HEK293T (cell line): Measurements from ENCODE around the gene YBEY.

Experiments
- CTCF ChIA-PET: fragments of 350-600 bp; formaldehyde crosslinking; extraction: SDS; loops from one replicate; lab custom pipeline; 2021; ENCODE audit warnings: antibody characterized with exemption, inconsistent platforms; lab: Yijun Ruan, JAX
- POLR2A ChIA-PET: fragments of 350-600 bp; formaldehyde crosslinking; extraction: SDS; loops from one replicate; lab custom pipeline; 2020; ENCODE audit warnings: antibody characterized with exemption, inconsistent platforms; lab: Yijun Ruan, JAX
- DNase-seq: peaks from one replicate; pipeline ENCODE4 v3.0.0; 2012; ENCODE audit warnings: mixed read lengths; ENCODE audit errors: extremely low spot score
- ARNT ChIP-seq: fragments of 450-650 bp; IDR thresholded peaks from 2 replicates; pipeline ENCODE4 v1.6.1; 2017; ENCODE audit warnings: mild to moderate bottlenecking
- BHLHE40 ChIP-seq: fragments of 450-650 bp; IDR thresholded peaks from 2 replicates; pipeline ENCODE4 v1.6.1; 2016; ENCODE audit warnings: mild to moderate bottlenecking, moderate library complexity, borderline replicate concordance
- CTBP1 ChIP-seq: fragments of 450-650 bp; IDR thresholded peaks from 2 replicates; pipeline ENCODE4 v1.6.1; 2016; ENCODE audit warnings: borderline replicate concordance
- ELF4 ChIP-seq: fragments of 450-650 bp; IDR thresholded peaks from 2 replicates; pipeline ENCODE4 v1.6.1; 2017; ENCODE audit warnings: antibody characterized with exemption
- FOXA1 ChIP-seq: fragments of 450-650 bp; IDR thresholded peaks from 2 replicates; pipeline ENCODE4 v1.6.1; 2016; ENCODE audit warnings: mild to moderate bottlenecking
- FOXK2 ChIP-seq: fragments of 450-650 bp; IDR thresholded peaks from 2 replicates; pipeline ENCODE4 v1.6.1; 2016; ENCODE audit warnings: mild to moderate bottlenecking
- FOXM1 ChIP-seq: fragments of 450-650 bp; IDR thresholded peaks from 2 replicates; pipeline ENCODE4 v1.6.1; 2017; ENCODE audit warnings: mild to moderate bottlenecking, borderline replicate concordance
- HDGF ChIP-seq: fragments of 450-650 bp; IDR thresholded peaks from 2 replicates; pipeline ENCODE4 v1.6.1; 2017; ENCODE audit warnings: antibody characterized with exemption, borderline replicate concordance
- L3MBTL2 ChIP-seq: fragments of 450-650 bp; conservative IDR thresholded peaks from 2 replicates; pipeline ENCODE4 v1.6.1; 2016; ENCODE audit warnings: mild to moderate bottlenecking
- LEF1 ChIP-seq: fragments of 450-650 bp; IDR thresholded peaks from 2 replicates; pipeline ENCODE4 v1.6.1; 2017; ENCODE audit warnings: mild to moderate bottlenecking, borderline replicate concordance
- NFRKB ChIP-seq: fragments of 450-650 bp; IDR thresholded peaks from 2 replicates; pipeline ENCODE4 v1.6.1; 2016; ENCODE audit warnings: mild to moderate bottlenecking, moderate library complexity
- SP1 ChIP-seq: fragments of 450-650 bp; IDR thresholded peaks from 2 replicates; pipeline ENCODE4 v1.6.1; 2017
- SUZ12 ChIP-seq: fragments of 450-650 bp; IDR thresholded peaks from 2 replicates; pipeline ENCODE4 v1.6.1; 2016; ENCODE audit warnings: mild to moderate bottlenecking
- TARDBP ChIP-seq: fragments of 450-650 bp; IDR thresholded peaks from 2 replicates; pipeline ENCODE4 v1.6.1; 2016
- ZNF384 ChIP-seq: fragments of 450-650 bp; IDR thresholded peaks from 2 replicates; pipeline ENCODE4 v1.6.1; 2016
- TF ChIP-seq, protein P1 (sequence below): fragments of 450-650 bp; IDR thresholded peaks from 2 replicates; pipeline ENCODE4 v1.6.1; 2016

The YBEY gene

DNA sequence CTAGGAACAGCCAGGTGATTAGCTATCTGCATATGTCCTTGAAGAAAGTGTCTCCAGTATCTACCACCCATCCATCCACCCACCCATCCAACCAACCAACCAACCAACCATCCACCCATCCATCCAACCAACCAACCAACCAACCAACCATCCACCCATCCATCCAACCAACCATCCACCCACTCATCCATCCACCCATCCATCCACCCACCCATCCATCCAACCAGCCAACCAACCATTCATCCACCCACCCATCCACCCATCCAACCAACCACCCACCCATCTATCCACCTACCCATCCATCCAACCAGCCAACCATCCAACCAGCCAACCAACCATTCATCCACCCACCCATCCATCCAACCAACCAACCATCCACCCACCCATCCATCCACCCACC is 25.4 kb downstream of the YBEY start:
- TF ChIP-seq NFRKB (no peak), BHLHE40 (no peak), ELF4 (no peak), FOXA1 (no peak), LEF1 (no peak), SP1 (no peak), TARDBP (no peak), ARNT (no peak), HDGF (no peak), ZNF384 (no peak), SUZ12 (no peak), L3MBTL2 (no peak), CTBP1 (no peak), FOXK2 (no peak), FOXM1 (no peak)
- TF ChIP-seq, protein P1, sequence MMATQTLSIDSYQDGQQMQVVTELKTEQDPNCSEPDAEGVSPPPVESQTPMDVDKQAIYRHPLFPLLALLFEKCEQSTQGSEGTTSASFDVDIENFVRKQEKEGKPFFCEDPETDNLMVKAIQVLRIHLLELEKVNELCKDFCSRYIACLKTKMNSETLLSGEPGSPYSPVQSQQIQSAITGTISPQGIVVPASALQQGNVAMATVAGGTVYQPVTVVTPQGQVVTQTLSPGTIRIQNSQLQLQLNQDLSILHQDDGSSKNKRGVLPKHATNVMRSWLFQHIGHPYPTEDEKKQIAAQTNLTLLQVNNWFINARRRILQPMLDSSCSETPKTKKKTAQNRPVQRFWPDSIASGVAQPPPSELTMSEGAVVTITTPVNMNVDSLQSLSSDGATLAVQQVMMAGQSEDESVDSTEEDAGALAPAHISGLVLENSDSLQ: no peak
- CTCF ChIA-PET: no interaction called here
- POLR2A ChIA-PET: no interaction called here

DNA sequence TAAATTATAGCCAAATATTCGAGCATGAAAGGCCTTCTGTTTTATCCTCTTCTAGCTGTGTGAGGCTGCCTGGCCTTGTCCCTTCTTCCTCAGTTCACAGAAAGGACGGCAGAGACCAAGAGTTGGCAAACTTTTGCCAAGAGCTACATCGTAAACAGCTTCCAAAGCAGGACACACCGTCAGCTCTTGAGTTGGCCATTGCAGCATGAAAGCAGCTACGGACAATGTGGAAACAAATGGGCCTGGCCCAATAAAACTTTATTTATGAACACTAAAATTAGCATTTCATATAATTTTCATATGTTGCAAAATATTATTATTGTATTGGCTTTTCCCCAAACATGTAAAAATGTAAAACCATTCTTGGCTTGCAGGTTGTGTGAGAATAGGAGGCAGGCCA is 26.8 kb downstream of the YBEY start:
- ChIA-PET CTCF (no interaction called here), POLR2A (interaction anchor here (1.5 kb wide), 1 partner anchor 10 kb away, joined by 12 read pairs; the partner anchor contains the start of genes C21orf58 and PCNT)
- DNase-seq: no peak
- TF ChIP-seq LEF1 (no peak), BHLHE40 (no peak), FOXK2 (no peak), ELF4 (no peak), TARDBP (no peak), NFRKB (no peak), SP1 (no peak), CTBP1 (no peak), ARNT (no peak), HDGF (no peak), SUZ12 (no peak), FOXM1 (no peak), ZNF384 (no peak), L3MBTL2 (no peak)
- TF ChIP-seq, protein P1: no peak

More for the DNA sequence above, 25.4 kb downstream of the YBEY start:
- DNase-seq: no peak

DNA sequence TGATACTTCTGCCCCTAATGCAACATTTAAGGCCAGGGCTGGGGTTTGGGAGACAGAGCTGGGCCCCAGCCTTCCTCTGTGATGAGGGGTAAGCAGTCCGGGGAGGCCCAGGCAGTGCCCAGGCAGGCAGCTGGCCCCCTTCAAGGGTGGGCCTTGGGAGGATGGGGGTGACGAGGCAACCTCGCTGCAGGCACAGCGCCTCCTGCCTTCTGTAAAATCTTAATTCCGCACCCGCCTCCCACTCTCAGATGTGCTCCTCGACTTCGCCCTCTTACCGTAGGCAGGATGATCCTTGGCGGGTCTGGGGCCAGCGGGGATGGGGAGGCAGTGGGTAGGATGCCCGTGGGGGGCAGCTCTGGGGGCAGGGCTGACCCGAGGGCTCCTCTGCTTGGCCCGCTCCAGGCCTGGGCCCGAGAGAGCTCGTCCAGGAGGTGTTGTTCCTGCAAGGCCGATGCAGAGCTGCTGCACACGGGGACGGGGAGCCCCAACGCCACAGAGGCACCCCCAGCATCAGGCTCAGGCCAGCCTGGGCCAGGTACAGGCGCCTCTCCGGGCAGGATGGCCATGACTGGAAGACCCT is 28.4 kb downstream of the YBEY start:
- ChIA-PET CTCF (no interaction called here), POLR2A (interaction anchor here (1.5 kb wide), 1 partner anchor 8 kb away, joined by 6 read pairs; no protein-coding TSS in a partner anchor)
- no peak for TF ChIP-seq LEF1
- no peak for TF ChIP-seq SUZ12
- TF ChIP-seq ELF4: no peak
- TF ChIP-seq SP1: no peak
- TF ChIP-seq FOXK2: no peak
- TF ChIP-seq FOXM1: no peak
- TF ChIP-seq CTBP1: no peak
- TF ChIP-seq ZNF384: no peak
- no peak for TF ChIP-seq L3MBTL2
- TF ChIP-seq TARDBP: no peak
- TF ChIP-seq BHLHE40: no peak
- TF ChIP-seq, protein P1: no peak
- TF ChIP-seq FOXA1: no peak
- no peak for TF ChIP-seq HDGF
- TF ChIP-seq NFRKB: no peak
- no peak for TF ChIP-seq ARNT
- no peak for DNase-seq

DNA sequence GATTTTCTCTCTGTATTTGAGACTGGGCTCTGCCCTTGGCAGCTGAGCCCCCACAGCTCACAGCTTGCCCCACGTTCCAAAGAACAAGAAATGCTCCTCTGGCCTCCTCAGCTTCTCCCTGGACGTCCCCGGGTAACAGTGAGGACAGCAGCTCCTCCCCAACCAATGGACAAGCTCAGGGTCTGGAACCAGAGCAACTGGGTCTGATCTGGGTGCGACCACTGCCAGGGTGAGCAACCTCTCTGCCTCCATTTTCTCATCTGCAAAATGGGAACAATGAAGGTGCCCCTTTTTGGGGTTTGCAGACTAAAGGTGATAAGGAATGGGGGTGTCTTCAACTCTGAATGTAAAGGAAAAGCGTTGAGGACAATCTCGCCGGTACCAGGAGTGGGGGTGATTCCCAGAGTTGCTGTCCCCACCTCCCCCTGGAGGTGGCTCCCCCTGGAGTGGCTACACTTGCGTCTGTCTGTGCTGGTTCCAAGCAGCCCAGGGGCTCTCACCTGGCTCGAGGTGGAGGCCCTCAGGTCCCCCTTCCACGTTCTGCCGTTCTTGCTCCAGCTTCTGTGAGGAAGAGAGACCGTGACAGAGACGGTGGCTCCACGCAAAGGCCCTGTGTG is 30.7 kb downstream of the YBEY start:
- ChIA-PET CTCF (no interaction called here), POLR2A (interaction anchor here (1.2 kb wide), 1 partner anchor 15 kb away, joined by 3 read pairs; no protein-coding TSS in a partner anchor)
- DNase-seq: peak; percentile 6
- TF ChIP-seq, protein P1: no peak
- no peak for TF ChIP-seq ARNT
- TF ChIP-seq CTBP1: no peak
- no peak for TF ChIP-seq FOXK2
- no peak for TF ChIP-seq SP1
- no peak for TF ChIP-seq FOXM1
- no peak for TF ChIP-seq TARDBP

DNA sequence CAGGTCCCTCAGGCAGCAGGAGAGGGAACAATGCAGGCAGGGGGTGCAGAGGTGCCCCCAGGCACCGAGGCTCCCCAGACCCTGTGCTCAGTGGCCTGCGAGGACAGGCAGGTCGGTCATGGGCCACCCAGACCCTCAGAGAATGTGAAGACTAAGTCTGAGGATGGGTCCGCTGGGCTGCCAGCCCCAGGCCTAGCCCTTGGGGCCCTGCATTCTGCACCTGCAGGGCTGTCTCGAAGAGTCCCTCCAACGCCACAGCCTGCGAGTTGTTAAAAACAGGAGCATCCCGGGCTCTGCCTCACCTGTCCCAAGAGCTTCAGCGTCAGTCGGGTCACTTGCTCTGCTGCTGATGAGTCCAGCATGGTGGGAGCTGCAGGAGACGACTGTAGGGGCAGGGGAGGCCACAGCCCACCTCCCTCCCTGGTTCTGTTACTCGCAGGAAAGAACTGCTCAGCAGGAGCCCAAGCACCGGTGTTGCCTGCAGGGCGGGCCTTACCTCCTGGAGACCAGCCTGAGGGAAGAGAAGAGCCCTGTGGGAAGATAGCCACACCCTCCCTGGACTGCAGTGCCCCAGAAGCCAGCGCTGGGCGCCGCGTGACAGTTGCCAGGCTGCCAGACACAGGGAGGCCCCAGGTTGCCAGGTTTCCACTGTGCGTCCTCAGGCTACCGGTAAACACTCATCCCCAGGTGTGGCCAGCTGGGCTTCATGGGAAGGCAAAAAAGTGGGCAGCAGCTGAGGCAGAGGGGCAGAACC is 31.7 kb downstream of the YBEY start:
- CTCF ChIA-PET: no interaction called here
- TF ChIP-seq FOXK2 (no peak), NFRKB (no peak), L3MBTL2 (no peak), ZNF384 (no peak), FOXA1 (no peak), SUZ12 (no peak), ELF4 (no peak), CTBP1 (no peak), LEF1 (no peak), HDGF (no peak), BHLHE40 (no peak), SP1 (no peak), TARDBP (no peak)
- TF ChIP-seq, protein P1: no peak
- peak; percentile 11 for DNase-seq
- POLR2A ChIA-PET: interaction anchor here (1.2 kb wide), 1 partner anchor 16 kb away, joined by 3 read pairs; no protein-coding TSS in a partner anchor
